NCI-H446 (cell line): ENCODE data around the gene KCNT1.

Experiments
- DNase-seq, 2 experiments: peaks; one replicate each; lab custom pipeline; 2025; lab: John Stamatoyannopoulos, UW

The KCNT1 gene

DNA sequence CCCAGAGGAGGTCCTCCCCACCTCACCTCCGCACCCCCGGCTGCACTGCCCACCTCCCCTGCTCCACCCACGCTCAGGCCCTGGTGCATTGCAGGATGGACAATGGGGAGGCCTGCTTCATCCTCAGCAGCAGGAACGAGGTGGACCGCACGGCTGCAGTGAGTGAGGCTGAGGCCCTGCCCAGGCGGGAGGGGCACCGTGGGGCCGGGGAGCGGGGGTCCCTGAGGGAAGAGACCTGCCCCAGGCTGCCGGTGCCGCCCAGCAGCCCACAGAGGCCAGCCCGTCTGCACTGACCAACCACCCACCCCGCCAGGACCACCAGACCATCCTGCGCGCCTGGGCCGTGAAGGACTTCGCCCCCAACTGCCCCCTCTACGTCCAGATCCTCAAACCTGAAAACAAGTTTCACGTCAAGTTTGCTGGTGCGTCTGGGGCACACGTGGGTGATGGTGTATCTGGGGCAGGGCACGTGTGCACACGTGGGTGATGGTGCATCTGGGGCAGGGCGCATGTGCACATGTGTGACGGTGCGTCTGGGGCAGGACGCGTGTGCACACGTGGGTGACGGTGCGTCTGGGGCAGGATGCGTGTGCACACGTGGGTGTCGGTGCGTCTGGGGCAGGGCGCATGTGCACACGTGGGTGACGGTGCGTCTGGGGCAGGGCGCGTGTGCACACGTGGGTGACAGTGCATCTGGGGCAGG is 66.7 kb downstream of the KCNT1 start:
- DNase-seq: no peak

DNA sequence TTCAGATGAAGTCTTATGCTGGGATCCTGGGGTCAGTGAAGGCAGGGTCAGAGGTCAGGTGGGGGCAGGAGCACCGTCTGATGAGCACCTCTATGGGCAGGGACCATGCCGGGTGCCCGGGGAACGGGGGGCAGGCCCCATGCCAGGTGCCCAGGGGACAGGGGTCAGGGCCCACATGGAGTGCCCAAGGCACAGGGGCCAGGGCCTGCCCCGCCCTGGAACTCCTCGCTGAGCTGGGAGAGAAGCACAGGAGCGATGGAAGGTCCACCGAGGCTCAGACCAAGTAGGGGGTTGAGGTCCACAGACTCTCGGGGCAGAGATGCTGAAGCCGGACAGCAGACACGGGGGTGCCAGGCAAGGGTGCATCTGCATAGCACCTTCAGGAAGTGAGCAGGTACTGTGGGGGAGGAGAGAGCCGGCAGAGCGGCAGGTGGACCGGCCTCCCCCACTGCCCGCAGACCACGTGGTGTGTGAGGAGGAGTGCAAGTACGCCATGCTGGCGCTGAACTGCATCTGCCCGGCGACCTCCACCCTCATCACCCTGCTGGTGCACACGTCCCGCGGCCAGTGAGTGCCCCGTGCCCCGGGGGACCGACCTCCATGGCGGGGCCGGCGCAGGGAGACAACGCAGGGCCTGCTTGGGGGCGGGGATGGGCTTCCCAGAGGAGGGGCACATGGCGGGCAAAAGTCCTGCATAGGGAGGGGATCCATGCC is 67.7 kb downstream of the KCNT1 start:
- no peak for DNase-seq

DNA sequence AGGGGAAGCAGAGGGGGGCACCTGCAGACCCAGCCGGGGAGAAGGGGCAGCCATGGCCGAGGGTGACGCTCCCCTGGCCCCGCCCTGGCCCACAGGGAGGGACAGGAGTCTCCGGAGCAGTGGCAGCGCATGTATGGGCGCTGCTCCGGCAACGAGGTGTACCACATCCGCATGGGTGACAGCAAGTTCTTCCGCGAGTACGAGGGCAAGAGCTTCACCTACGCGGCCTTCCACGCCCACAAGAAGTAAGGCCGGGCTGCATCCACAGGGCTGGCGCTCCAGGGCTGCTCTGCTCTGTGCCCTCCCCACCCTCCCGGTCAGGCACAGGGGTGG is 68.2 kb downstream of the KCNT1 start:
- no peak for DNase-seq

DNA sequence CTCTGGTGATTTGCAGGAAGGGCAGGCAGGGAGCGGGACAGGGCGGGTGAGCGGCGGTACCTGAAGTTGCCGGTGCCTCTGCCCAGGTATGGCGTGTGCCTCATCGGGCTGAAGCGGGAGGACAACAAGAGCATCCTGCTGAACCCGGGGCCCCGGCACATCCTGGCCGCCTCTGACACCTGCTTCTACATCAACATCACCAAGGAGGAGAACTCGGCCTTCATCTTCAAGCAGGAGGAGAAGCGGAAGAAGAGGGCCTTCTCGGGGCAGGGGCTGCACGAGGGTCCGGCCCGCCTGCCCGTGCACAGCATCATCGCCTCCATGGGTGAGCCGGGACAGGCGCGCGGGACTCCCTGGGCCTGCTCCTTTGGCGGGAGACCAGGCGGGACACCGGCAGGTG is 68.8 kb downstream of the KCNT1 start:
- DNase-seq: no peak

DNA sequence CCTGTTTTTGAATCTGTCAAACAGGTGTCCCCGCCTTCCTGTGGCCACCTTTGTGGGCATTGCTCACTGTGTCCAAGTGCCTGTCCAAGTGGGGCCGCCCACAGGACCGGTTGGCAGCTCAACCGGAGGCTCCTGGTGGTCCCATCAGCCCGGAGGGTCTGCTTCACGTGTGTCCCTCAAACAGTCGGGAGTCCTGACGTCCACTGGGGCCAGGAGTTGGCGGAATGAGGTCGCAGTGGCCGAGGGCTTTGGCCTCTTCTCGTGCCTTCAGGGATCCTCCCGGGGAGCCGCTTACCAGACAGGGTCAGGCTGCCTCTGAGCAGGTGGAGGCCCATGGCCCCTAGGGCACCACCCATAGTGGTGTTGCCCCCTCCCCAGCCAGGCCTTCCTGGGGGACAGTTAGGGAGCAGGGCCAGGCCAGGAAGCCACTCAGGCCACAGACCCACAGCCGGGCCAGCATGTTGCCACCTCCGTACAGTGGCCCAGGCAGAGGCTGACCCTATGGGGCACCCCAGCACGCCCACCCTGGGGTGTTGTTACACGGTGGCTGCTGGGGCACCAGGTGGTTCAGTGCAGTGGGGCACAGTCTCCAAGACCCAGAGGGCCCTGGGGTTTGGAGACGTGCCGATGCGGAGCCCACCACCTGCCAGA is 69.5 kb downstream of the KCNT1 start:
- DNase-seq: no peak

DNA sequence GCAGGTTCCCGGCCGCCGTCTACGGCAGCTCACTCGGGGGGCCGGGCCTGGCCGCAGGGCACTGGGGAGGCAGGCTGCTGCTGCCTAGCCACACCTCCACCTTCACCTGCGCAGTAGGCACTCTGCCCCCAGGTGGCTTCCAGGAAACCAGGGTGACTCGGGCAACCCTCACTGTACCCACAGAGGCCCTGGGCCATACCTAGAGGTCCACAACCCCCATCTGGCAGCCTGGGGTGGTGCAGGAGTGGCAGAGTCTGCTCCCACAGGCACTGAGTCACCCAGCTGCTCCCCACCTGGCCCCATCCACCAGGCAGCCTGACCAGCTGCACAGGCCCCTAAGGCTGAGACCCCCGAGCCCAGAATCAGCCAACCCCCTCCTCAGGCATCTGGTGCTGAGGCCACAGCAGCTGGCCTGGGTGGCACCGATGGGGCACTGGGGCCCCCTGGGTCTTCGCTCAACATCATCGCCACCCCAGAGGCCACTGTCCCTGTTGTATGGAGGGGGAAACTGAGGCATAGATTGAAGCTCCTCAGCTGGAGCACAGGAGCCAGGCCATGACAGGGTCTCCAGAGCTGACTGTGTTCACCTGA is 70.2 kb downstream of the KCNT1 start:
- no peak for DNase-seq

- no peak for DNase-seq
These were observed 70.9 kb downstream of the KCNT1 start for GRCh38 chr9:135772702-135773493.

DNA sequence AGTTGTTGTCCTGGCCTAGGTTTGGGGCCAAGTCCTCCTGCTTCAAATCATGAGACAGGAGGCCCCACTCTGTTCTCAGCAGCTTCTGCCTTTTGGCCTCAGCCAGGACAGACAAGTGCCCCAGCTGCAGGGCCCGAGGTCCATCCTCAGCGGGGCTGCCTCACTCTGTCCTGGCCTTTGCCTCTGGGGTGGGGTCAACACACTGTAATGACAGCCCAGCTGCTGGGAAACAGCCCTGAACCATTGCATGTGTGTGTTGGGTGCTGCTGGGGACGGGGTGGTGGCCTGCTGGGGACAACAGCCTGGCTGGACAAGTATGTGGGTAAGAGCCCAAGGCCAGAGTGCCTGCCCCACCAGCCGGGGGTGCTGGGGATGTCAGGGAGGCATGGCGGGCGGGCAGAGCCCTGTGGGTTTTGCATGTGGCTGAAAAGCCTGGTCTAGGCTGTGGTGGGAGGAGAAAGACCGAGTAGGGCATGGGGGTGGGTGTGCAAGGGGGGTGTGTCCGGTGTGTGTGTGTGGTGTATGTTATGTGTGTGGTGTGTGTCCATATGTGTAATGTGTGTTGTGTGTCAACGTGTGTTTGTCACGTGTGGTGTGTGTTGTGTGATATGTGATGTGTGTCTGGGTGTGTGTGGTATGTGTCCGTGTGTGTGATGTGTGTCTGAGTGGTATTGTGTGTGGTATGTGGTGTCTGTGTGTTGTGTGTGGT is 71.7 kb downstream of the KCNT1 start:
- DNase-seq: no peak

DNA sequence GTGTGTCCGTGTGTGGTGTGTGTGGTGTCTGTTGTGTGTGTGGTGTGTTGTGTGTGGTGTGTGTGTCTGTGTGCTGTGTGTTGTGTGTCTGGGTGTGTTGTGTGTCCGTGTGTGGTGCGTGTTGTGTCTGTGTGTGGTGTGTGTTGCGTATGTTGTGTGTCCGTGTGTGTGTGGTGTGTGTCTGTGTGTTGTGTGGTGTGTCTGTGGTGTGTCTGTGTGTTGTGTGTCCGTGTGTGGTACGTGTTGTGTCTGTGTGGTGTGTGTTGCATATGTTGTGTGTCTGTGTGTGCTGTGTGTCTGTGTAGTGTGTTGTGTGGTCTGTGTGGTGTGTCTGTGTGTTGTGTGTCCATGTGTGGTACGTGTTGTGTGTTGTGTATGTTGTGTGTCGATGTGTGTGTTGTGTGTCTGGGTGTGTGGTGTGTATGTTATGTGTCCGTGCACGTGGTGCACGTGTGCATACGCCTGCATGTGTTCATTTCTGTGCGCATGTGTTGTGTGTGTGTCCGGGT is 72.3 kb downstream of the KCNT1 start:
- no peak for DNase-seq

- no peak for DNase-seq
These were observed 73.0 kb downstream of the KCNT1 start for GRCh38 chr9:135774794-135775525.

DNA sequence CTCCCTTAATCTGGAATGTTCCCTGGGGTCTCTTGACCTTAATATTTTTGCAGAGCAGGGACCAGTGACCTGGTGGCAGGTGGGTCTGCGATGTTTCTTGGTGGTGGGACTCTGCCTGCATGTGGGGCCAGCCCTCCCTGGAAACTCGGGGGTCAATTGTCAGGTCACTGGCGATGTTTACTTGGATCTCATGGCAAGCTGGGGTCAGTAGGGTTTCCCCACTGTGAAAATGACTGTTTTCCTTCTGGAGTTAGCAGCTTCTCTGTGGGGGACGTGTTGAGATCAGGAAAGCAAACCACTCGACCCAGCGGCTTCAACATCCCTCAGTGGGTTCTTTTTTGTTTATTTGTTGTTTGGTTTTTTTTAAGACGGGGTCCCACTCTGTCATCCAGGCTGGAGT is 73.9 kb downstream of the KCNT1 start:
- DNase-seq: no peak

DNA sequence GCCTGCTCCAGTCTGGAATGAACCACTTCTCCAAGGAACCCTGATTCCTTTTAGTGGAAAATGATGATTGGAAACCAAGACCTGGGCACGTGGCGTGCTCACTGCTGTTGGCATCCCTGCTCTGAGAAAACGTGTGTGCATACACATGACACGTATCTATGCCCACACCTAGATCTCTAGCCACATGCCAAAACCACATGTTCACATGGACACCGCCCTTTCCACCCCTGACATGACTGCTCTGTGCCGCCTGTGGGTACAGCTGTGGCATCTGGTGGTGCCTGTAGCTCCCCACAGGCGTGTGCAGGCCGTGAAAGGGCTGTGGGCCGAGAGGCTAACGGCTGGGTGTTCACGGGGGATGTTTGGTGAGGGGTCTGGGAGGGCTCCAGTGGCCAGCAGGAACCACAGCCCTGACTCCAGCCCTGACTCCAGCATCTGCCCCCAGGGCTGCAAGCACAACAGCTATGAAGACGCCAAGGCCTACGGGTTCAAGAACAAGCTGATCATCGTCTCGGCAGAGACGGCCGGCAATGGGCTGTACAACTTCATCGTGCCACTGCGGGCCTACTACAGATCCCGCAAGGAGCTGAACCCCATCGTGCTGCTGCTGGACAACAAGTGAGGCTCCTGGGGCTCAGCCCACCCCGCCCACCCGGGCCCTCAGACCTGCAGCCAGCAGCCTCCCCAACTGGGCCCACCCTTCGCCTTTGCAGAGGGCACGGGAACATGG is 75.1 kb downstream of the KCNT1 start:
- no peak for DNase-seq

GRCh38 chr9:135777623-135778177 is 75.7 kb downstream of the KCNT1 start:
- DNase-seq: no peak

- DNase-seq: no peak
These were observed 76.4 kb downstream of the KCNT1 start for GRCh38 chr9:135778421-135778820.

- DNase-seq: no peak
These were observed 77.6 kb downstream of the KCNT1 start for GRCh38 chr9:135779571-135779970.

GRCh38 chr9:135780086-135780485 is 78.1 kb downstream of the KCNT1 start:
- DNase-seq: no peak

DNA sequence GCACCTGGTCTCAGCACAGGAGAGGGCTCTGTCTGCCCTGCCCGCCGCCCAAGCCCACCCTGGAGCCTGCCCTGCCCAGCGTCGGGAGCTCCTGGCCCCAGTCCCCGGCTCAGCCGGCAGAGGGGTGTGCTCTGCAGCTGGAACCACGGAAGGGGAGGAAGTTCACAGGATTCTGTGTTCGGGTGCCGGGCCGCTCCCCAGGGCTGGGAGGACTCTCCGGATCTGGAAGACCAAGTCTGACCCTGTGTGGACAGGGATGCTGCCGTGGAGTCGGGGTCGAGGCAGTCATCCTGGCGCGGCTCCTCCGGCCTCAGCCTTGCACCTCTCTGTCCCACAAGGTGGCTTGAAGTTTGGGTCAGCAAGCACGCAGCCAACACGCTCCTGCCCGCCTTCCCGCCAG is 78.6 kb downstream of the KCNT1 start:
- DNase-seq: no peak

GRCh38 chr9:135782946-135783345 is 81.0 kb downstream of the KCNT1 start:
- DNase-seq: no peak

DNA sequence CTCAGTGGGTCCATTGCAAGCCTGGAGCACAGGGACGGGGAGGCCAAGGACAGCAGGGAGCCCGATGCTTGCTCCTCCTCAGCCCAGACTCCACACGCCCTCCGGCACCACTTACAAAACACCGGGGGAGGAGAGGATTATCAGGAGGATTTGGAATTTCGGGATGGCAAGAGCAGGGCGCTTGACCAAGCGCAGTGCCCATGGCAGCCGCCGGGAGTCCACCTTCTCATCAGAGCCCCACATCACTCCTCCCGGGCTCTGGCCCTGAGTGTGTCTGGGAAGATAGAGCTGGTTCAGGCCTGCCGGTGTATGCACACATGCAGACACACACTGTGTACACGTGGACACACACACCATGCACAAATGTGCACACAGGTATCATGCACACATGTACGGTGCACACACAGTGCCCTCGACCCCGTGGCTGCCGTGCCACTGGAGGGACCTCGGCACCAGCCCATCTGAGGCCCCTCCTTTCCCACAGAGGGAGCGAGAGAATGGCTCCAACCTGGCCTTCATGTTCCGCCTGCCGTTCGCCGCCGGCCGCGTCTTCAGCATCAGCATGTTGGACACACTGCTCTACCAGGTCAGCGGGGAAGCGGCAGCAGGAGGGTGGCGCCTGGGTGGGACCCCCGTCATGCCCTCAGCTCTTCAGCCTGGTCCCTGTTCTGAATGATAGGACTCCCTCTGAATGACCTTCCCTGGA is 81.7 kb downstream of the KCNT1 start:
- DNase-seq: no peak
